Measurements from ENCODE around the gene PDK1.

The PDK1 gene

DNA sequence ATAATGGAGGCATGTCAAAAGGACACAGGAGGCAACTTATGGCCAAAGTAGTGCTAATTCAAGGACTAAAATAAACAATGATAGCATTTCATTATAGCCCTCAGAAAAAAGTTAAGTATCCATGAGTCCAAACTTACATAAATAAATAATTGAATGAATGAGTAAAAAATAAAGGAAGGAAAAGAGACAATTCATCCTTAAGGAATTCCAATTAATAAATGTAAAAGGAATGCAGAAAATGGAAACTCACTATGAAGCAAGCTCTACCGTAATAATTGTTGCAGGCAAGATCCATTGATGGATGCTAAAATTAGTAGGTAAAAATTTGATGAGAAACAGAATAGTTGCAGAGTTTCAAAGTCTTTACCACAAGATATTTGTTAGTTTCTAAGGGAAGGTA, 91.5 kb downstream of the PDK1 start:
- Histone ChIP-seq H3K36me3 (ENCODE audit: control insufficient read depth, insufficient read depth, low read length) (no peaks in the 10 kb centered on the region), H3K27me3 (replicated peaks; ENCODE audit: control insufficient read depth, insufficient read depth, low read length) (no peaks in the 10 kb centered on the region), H3K4me3 (replicated peaks; ENCODE audit: low read depth, low read length) (no peak overlapping the region)
- TF ChIP-seq, protein P1, sequence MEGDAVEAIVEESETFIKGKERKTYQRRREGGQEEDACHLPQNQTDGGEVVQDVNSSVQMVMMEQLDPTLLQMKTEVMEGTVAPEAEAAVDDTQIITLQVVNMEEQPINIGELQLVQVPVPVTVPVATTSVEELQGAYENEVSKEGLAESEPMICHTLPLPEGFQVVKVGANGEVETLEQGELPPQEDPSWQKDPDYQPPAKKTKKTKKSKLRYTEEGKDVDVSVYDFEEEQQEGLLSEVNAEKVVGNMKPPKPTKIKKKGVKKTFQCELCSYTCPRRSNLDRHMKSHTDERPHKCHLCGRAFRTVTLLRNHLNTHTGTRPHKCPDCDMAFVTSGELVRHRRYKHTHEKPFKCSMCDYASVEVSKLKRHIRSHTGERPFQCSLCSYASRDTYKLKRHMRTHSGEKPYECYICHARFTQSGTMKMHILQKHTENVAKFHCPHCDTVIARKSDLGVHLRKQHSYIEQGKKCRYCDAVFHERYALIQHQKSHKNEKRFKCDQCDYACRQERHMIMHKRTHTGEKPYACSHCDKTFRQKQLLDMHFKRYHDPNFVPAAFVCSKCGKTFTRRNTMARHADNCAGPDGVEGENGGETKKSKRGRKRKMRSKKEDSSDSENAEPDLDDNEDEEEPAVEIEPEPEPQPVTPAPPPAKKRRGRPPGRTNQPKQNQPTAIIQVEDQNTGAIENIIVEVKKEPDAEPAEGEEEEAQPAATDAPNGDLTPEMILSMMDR (IDR thresholded peaks at IDR 0.05; ENCODE audit: insufficient read depth, low read length, poor library complexity, severe bottlenecking): no peak
- DNase-seq (ENCODE audit: extremely low read depth, insufficient read length): no peak

DNA sequence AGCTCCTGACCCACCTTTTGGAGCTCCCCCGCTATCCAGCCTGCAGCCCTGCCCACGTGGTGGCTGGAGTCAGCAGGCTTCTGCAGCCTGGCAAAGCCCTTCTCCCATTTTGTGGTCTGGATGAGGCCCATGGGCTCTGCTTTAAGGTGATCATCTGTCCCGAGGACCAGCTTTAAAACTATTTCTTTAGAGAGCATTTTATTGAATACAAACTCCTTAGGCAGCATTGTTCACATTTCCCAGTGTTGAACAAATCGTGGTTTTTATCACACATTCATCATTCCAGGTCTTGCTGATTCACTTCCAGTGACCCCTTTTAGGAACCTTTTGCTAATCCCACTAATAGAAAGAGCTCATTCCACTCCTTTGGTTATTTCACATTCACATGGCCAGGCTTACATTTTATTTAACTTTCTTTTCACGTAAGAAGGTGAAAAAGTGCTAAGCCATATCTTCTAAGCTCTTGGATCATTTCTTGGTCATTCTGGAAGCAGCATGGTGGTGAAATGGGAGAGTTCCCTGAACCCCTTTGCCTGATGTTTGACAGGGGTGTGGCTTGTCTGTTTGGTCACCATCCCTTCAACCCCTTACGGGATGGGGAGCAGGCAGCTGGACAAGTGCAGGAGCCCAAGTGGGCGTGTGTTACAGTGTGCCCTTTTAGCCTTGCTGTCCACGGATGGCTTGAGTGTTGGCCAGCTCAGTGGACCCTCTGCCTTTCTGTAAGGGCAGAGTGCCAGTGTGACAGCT, 99.4 kb downstream of the PDK1 start:
- no peaks in the 10 kb centered on the region for H3K36me3 ChIP-seq (ENCODE audit: control insufficient read depth, insufficient read depth, low read length)
- no peak for DNase-seq (ENCODE audit: extremely low read depth, insufficient read length)
- no peak overlapping the region for H3K4me3 ChIP-seq (replicated peaks; ENCODE audit: low read depth, low read length)
- no peaks in the 10 kb centered on the region for H3K27me3 ChIP-seq (replicated peaks; ENCODE audit: control insufficient read depth, insufficient read depth, low read length)
- TF ChIP-seq, protein P1 (IDR thresholded peaks at IDR 0.05; ENCODE audit: insufficient read depth, low read length, poor library complexity, severe bottlenecking): no peak

DNA sequence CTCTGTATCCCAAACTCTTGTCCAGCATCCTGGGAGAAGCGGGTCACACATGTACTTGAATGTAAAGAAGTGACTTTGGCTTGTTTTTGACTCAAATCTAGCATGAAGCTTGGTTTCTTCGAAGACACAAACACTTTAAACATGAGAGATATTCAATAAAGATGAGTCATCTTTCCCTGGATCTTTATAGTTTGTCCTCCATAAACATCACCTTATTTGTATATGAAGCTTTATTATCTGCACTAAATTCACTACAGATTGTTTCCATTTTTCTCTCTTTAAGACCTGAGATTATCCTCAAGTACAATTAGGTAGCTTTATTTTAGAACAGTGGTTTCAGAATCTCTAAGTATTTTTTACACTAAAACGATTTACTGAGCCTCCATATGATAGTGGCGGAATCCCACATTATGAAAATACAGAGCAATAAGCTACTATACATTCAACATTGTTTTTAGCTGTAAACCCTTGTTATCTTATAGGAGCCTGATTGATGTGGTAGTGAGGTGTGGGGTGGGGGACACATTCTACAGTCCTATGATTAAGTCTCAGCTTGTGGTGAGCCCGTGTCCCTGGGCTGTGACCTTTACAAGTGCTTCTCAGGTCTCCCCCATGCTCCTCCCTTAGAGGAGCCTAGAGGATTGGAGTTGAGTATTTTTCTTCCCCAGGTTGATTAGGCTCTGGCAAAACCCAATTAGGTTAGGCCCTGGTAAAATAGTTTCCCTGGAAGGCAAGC, 100.1 kb downstream of the PDK1 start:
- H3K4me3 ChIP-seq (replicated peaks; ENCODE audit: low read depth, low read length): no peak overlapping the region
- H3K27me3 ChIP-seq (replicated peaks; ENCODE audit: control insufficient read depth, insufficient read depth, low read length): no peaks in the 10 kb centered on the region
- no peak for DNase-seq (ENCODE audit: extremely low read depth, insufficient read length)
- no peaks in the 10 kb centered on the region for H3K36me3 ChIP-seq (ENCODE audit: control insufficient read depth, insufficient read depth, low read length)
- TF ChIP-seq, protein P1 (IDR thresholded peaks at IDR 0.05; ENCODE audit: insufficient read depth, low read length, poor library complexity, severe bottlenecking): no peak

All from GM06990 (cell line).